Activated CD4-positive, CD25-positive, alpha-beta regulatory T cell (primary cell): ENCODE measurements around the gene C15orf62.
A peak's percentile ranks its signal among the peaks of the same experiment; 100 is the strongest.

Experiments used
- DNase-seq, 4 experiments: peaks; one replicate each; lab custom pipeline; 2025; lab: John Stamatoyannopoulos, UW

The C15orf62 gene

GRCh38 chr15:40755812-40756208 lies 14.0 kb upstream of the C15orf62 start:
- no peak for DNase-seq

DNA sequence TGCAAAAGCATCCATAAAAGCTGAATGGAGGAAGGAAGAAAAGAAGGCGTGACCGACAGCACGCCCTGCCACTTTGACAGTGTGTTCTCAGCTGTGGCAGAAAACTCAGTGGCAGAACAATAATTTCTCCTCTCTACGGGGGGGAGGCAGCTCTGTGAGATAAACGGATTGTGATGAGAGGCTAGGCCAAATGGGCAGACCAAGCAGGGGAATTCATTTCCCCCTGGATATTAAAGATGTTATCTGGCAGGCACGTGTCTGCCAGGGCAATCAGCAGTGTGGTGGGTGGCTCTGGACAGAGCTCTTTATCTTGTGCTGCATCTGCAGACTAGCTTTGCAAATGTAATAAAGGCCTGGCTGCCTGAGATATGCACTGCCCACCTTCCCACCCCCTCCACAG lies 12.8 kb upstream of the C15orf62 start:
- DNase-seq, result no peak

DNA sequence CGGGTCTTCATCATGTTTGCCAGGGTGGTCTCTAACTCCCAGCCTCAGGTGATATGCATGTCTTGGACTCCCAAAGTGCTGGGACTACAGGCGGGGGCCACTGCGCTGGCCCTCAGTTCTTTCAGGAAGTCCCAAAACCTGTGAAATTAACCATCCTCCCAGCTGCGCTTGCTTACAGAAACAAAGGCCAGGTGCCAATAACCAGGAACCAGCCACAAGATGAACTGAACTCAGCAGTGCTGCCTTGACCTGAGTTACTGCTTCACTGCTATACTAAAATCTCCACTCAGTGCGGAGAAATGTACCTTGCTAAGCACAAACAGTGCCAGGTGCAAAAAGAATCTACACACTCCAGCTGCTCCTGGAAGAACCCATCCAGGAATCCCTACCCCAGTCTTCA lies 9.8 kb upstream of the C15orf62 start:
- no peak for DNase-seq

- peak in 2 of 4 experiments; percentile 13 to 44 for DNase-seq
These were observed 6.6 kb upstream of the C15orf62 start for GRCh38 chr15:40762919-40763800.

- peak; percentile 36 to 51 (median 46) for DNase-seq
These were observed 5.8 kb upstream of the C15orf62 start, which contains the start of gene GCHFR for GRCh38 chr15:40763801-40764628. GCHFR (plus strand) TSS chr15:40764068; CDS start chr15:40764181, 113 bp downstream.

GRCh38 chr15:40764629-40765103 lies 5.1 kb upstream of the C15orf62 start:
- no peak for DNase-seq

- DNase-seq, result no peak
These were observed 3.5 kb upstream of the C15orf62 start for GRCh38 chr15:40766194-40766815.

GRCh38 chr15:40766906-40767837 lies 2.6 kb upstream of the C15orf62 start:
- DNase-seq, result no peak

- no peak for DNase-seq
These were observed 1.8 kb upstream of the C15orf62 start for GRCh38 chr15:40767838-40768500.

- no peak for DNase-seq
These were observed 1.1 kb upstream of the C15orf62 start for GRCh38 chr15:40768521-40769273.

GRCh38 chr15:40770147-40770721 lies 454 bp downstream of the C15orf62 start:
- DNase-seq, result no peak

DNA sequence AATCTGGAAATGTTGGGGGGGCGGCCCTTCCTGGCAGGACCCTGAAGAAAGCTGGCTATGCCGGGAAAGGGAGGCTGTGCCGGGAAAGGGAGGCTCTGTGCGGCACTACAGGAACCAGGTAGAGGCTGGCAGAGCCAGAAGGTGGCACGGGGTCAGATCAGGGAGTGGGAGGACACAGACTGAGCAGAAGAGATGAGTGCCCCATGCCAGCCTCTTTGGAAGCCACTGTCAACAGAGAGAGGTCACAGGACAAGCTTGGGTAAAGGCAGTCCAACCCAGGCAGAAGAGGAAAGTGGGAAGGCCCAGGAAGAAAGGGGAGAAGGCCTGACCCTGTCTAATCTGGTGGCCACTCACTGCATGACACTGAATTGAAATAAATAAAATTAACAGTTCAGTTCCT lies 1.5 kb downstream of the C15orf62 start:
- no peak for DNase-seq

DNA sequence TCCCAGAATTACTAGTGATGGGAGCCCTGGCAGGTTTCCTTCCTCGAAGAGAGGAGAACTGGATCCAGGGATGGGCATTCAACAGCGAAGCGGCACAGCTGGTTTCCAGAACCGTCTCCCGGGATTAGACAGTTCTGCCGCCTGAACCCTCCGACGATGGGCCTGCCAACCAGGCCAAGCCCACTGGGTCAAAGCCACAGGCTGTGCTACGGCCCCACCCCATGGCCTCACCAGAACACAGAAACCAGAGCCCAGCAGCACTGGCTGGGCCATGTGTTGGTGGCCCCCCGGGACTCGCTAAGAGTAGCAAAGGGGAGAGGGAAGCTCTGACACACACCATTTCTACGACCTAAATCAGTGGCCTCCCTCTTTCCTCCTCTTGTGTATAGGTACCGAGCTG lies 2.2 kb downstream of the C15orf62 start:
- no peak for DNase-seq

DNA sequence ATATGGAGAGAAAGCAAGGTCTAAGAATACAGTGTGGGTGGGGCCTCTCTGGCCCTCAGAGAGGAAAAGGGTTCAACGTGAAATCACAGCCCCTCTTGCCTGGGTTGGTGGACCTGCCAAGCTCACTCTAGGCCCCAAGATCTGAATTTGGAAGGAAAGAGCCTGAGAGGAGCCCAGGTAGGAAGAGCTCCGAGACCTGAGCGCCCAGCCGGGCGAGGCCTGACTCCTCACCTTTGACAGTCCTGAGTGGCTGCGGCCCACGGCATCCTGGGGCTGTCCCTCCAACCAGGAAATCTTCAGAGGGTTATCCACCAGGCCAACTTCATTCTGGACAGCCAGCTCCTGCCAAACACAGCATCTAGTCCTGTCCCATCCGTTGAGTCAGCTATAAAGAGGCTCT lies 3.7 kb downstream of the C15orf62 start:
- no peak for DNase-seq

GRCh38 chr15:40773902-40774301 lies 4.1 kb downstream of the C15orf62 start:
- no peak for DNase-seq

- DNase-seq, result no peak
These were observed 5.2 kb downstream of the C15orf62 start for GRCh38 chr15:40775007-40775406.

- no peak for DNase-seq
These were observed 6.2 kb downstream of the C15orf62 start for GRCh38 chr15:40775740-40776536.

DNA sequence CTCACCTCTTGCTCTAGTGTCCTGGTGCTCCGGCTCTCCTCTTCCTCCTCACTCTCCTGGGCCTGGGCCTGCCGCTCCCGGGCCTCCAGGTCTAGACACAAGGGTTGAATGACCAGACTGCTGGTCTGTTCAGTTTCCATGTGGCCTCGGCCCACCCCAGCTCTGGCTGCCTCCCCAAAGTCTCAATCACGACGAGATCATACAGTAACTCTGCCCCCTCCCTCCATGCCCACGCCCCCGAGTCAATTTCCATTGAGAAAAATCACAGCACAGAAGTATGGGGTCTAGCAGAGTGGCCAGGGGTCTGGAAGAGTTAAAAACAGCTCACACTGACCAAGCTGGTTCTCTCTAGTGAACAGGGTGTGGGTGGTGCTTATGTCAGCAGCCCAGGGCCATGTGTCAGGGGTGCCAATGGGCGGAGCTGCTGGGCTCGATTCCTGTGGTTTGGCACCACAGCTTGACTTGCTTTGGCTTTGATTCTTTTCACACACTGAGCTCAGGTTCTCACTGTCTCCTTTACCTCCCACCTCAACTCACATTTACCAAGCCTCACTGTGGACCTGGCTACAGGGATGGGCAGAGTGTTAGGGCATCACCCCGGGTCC lies 6.9 kb downstream of the C15orf62 start:
- DNase-seq, result no peak
